ENCODE data around the gene CAMLG. TPM values are rescaled to one million over a fixed set of nuclear protein-coding genes. Genes with fewer than 3 reads are reported as not detected.
"Not testable (repeated sequence)": the region's sequence is repeated elsewhere in the genome, so short reads cannot be mapped to it uniquely, and the experiment has no call there.

The CAMLG gene
- total RNA-seq (2014; rRNA removed) (12.9 and 19.5 TPM in 2 replicates), Bru-seq, nascent RNA (percentile 61 among the genes with signal in this experiment), BruChase-seq, experiment 1, labeled RNA remaining after a 6-hour chase (percentile 82 among the genes with signal in this experiment), BruChase-seq, experiment 2, labeled RNA remaining after a 2-hour chase (percentile 69 among the genes with signal in this experiment)
- long read RNA-seq, transcript CAMLG-201 (4 exons, 2,221 nt), result major isoform, 41 of 71 reads
- long read RNA-seq, transcript CAMLG-202 (3 exons, 895 nt), result minor isoform, 11 of 71 reads
- long read RNA-seq, partial matches to known transcripts, result 13 of 71 reads
- long read RNA-seq, other reads (novel, unspliced or antisense), result 6 of 71 reads

- no peaks in the 10 kb centered on the region; the same call in 1 of the 2 replicates for H3K36me3 ChIP-seq (ENCODE audit: low read depth, low read length)
- BruUV-seq (replicated peaks), result no TSS peak
Measured at GRCh38 chr5:134738133-134738962, at the start of gene CAMLG. Gene CAMLG (plus strand): TSS chr5:134738548. CDS start chr5:134738621, 73 bp downstream.

DNA sequence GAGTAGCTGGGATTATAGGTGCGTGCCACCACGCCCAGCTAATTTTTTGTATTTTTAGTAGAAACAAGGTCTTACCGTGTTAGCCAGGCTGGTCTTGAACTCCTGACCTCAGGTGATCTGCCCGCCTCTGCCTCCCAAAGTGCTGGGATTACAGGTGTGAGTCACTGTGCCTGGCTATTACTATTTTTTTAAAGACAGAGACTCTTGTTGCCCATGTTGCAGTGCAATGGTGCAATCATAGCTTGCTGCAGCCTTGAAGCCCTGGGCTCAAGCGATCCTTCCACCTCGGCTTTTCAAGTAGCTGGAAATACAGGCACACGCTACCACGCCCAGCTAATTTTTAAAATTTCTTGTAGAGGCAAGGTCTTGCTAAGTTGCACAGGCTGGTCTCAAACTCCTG, 48.2 kb upstream of the CAMLG start:
- H3K27me3 ChIP-seq (ENCODE audit: low read length); intact Hi-C loops (cut with micrococcal nuclease); BruUV-seq (replicated peaks); H3K79me2 ChIP-seq (ENCODE audit: low read length); H3K4me1 ChIP-seq (ENCODE audit: insufficient read depth, low read length); CTCF ChIA-PET; H3K27ac ChIP-seq (ENCODE audit: low read length); POLR2A ChIA-PET (ENCODE audit: unreplicated experiment); H3K9ac ChIP-seq (ENCODE audit: low read length); H2AFZ ChIP-seq (ENCODE audit: low read length); H3K4me2 ChIP-seq (ENCODE audit: low read length); DNase-seq; ATAC-seq; H4K20me1 ChIP-seq (ENCODE audit: low read length); H3K9me2 ChIP-seq (replicated peaks; ENCODE audit: low read length); H3K9me3 ChIP-seq (ENCODE audit: low read length); H3K4me3 ChIP-seq (ENCODE audit: low read length); H3F3A ChIP-seq (ENCODE audit: low read length, unreplicated experiment): not testable (repeated sequence)
- peaks cover 12% of the 10 kb centered on the region for H3K36me3 ChIP-seq (ENCODE audit: low read depth, low read length)

More at GRCh38 chr5:134738133-134738962, at the start of gene CAMLG:
- intact Hi-C loops (cut with micrococcal nuclease), result loop anchor here (1.0 to 2.0 kb wide), 2 partner anchors 20 to 167 kb away; partner anchors contain the start of genes DDX46 and PCBD2
- H3K27me3 ChIP-seq (ENCODE audit: low read length), result no peaks in the 10 kb centered on the region
- H2AFZ ChIP-seq (ENCODE audit: low read length), result peak within 1 kb of the TSS; percentile 94
- CTCF ChIA-PET, result no interaction called here
- no peaks in the 10 kb centered on the region for H3K9me2 ChIP-seq (replicated peaks; ENCODE audit: low read length)
- no peaks in the 10 kb centered on the region for H4K20me1 ChIP-seq (ENCODE audit: low read length)
- DNase-seq (peak; percentile 95), ATAC-seq (peak; percentile 93)
- H3K9ac ChIP-seq (ENCODE audit: low read length), result peak within 1 kb of the TSS; percentile 90
- H3K4me2 ChIP-seq (ENCODE audit: low read length), result peak within 1 kb of the TSS; percentile 95
- peaks cover 37% of the 10 kb centered on the region for H3K79me2 ChIP-seq (ENCODE audit: low read length)
- H3F3A ChIP-seq (ENCODE audit: low read length, unreplicated experiment), result no peaks in the 10 kb centered on the region
- H3K4me3 ChIP-seq (ENCODE audit: low read length), result peak within 1 kb of the TSS; percentile 94
- no peaks in the 10 kb centered on the region for H3K9me3 ChIP-seq (ENCODE audit: low read length)
- POLR2A ChIA-PET (ENCODE audit: unreplicated experiment), result interaction anchor here (0.6 to 1.0 kb wide), 4 partner anchors 18 to 466 kb away, joined by 3 to 9 read pairs (median 5); no protein-coding TSS in a partner anchor
- TF ChIP-seq, protein P1, sequence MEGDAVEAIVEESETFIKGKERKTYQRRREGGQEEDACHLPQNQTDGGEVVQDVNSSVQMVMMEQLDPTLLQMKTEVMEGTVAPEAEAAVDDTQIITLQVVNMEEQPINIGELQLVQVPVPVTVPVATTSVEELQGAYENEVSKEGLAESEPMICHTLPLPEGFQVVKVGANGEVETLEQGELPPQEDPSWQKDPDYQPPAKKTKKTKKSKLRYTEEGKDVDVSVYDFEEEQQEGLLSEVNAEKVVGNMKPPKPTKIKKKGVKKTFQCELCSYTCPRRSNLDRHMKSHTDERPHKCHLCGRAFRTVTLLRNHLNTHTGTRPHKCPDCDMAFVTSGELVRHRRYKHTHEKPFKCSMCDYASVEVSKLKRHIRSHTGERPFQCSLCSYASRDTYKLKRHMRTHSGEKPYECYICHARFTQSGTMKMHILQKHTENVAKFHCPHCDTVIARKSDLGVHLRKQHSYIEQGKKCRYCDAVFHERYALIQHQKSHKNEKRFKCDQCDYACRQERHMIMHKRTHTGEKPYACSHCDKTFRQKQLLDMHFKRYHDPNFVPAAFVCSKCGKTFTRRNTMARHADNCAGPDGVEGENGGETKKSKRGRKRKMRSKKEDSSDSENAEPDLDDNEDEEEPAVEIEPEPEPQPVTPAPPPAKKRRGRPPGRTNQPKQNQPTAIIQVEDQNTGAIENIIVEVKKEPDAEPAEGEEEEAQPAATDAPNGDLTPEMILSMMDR (conservative IDR thresholded peaks at IDR 0.05; ENCODE audit: low read depth, low read length), result peak; percentile 55; the same call in 1 of the 2 replicates
- TF ChIP-seq EZH2phosphoT487 (IDR thresholded peaks at IDR 0.05; ENCODE audit: borderline replicate concordance, low read length), result no peak
- peaks cover 8% of the 10 kb centered on the region for H3K4me1 ChIP-seq (ENCODE audit: insufficient read depth, low read length)
- peak within 1 kb of the TSS; percentile 70 for H3K27ac ChIP-seq (ENCODE audit: low read length)

DNA sequence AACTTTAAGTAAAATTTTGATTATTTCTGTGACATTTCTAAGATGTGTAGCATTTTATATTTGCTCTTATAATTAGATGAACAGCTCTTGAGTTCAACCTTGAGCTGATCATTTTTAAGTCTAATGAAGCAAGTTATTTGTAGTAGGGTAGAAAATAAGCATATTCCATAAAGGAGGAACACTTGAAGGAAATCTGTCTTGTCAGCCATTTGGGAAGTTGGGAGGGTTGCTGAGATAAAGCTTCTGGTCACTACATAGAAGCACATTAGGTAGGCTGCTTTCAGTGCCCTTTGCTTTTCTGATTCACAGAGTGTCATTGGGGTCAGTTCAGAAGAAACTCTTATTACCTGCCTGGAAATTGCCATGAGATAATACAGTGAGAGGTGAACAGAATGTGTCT, 45.6 kb upstream of the CAMLG start:
- H2AFZ ChIP-seq (ENCODE audit: low read length), result no peak overlapping the region
- BruUV-seq (replicated peaks), result TSS peak; percentile 28
- intact Hi-C loops (cut with micrococcal nuclease), result no loop called here
- H3F3A ChIP-seq (ENCODE audit: low read length, unreplicated experiment), result no peaks in the 10 kb centered on the region
- no peaks in the 10 kb centered on the region for H3K9me2 ChIP-seq (replicated peaks; ENCODE audit: low read length)
- peaks cover 12% of the 10 kb centered on the region for H3K36me3 ChIP-seq (ENCODE audit: low read depth, low read length)
- TF ChIP-seq, protein P1 (conservative IDR thresholded peaks at IDR 0.05; ENCODE audit: low read depth, low read length), result no peak
- TF ChIP-seq EZH2 (IDR thresholded peaks at IDR 0.05; ENCODE audit: low read length, unreplicated experiment) (no peak), EZH2phosphoT487 (IDR thresholded peaks at IDR 0.05; ENCODE audit: borderline replicate concordance, low read length) (no peak)
- no peaks in the 10 kb centered on the region for H4K20me1 ChIP-seq (ENCODE audit: low read length)
- no peak overlapping the region for H3K4me2 ChIP-seq (ENCODE audit: low read length)
- no peak for DNase-seq
- no peak for ATAC-seq
- H3K9ac ChIP-seq (ENCODE audit: low read length), result no peak overlapping the region
- ChIA-PET POLR2A (ENCODE audit: unreplicated experiment) (no interaction called here), CTCF (no interaction called here)
- no peak overlapping the region for H3K4me3 ChIP-seq (ENCODE audit: low read length)
- no peaks in the 10 kb centered on the region for H3K4me1 ChIP-seq (ENCODE audit: insufficient read depth, low read length)
- H3K27ac ChIP-seq (ENCODE audit: low read length), result no peak overlapping the region
- no peaks in the 10 kb centered on the region for H3K79me2 ChIP-seq (ENCODE audit: low read length)
- no peaks in the 10 kb centered on the region for H3K9me3 ChIP-seq (ENCODE audit: low read length)
- H3K27me3 ChIP-seq (ENCODE audit: low read length), result no peaks in the 10 kb centered on the region

Data from PC-3 (cell line).